GM18861 (cell line): ENCODE data around the gene PAXIP1.

Source experiments
- ATAC-seq: cut with Tn5 transposase; IDR thresholded peaks from one replicate; pipeline ENCODE4 v1.9.1; 2021; ENCODE audit not compliant: unreplicated experiment

PAXIP1 gene

DNA sequence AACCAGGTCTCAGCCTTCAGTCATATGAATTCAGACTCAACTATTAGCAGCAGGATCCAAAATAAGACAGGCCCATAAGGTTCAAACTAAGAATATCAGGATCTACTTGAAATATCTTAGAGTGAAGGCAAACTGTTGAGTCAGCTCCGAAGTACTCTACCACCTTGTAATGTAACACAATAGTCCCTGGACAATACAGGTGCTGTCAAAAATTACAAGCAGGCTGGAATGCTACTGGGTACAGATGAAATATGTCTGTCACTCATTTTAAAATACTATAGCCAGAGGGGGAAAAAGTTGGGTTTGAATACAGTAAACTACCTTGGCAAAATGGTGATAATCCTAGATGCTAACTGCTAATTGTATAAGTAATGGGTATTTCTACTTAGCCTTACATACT, 6.8 kb downstream of the PAXIP1 start:
- no peak for ATAC-seq

- ATAC-seq = no peak
These were observed 7.9 kb downstream of the PAXIP1 start for GRCh38 chr7:154994996-154995395.

- no peak for ATAC-seq
These were observed 11.9 kb downstream of the PAXIP1 start for GRCh38 chr7:154990964-154991540.

DNA sequence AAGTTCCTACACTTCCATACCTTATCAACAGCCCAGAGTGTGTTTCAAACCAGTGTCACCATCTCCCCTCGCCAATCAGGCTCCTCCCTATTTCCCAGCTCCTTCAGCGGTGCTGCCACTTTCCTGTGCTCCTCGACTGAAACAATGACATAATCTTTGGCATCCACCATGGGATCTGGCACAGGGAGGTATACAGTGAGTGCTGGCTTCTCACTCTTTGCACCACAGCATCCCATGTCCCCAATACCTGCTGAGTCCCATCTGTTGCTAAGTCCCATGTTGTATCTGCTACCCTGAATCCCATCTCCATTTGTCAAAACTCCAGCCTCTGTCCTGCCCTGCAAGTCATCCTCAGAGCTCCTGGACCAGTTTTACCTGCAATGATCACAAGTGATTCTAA, 15.4 kb downstream of the PAXIP1 start:
- ATAC-seq = no peak

GRCh38 chr7:154986200-154986945, 16.6 kb downstream of the PAXIP1 start:
- ATAC-seq = no peak

DNA sequence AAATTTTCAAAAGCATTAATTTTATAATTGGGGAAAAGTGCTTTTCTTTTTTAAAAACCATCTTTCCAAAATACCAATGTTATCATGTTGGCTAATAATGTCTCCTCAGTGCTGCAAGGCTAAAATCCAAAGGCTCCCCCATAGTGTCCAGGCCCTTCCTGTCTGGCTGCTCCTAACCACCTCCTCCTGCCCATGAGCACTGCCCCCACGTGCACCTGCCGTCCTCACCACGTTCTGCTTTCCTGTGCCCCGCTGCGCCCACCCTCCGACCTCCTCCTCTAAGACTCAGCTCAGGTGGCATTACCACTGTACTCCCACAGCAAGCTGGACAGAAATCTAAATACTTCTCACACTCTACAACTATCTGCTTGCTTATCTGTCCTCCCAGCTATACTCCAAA, 17.7 kb downstream of the PAXIP1 start:
- ATAC-seq = no peak

GRCh38 chr7:154984601-154985188, 18.2 kb downstream of the PAXIP1 start:
- no peak for ATAC-seq

GRCh38 chr7:154978017-154978416, 24.9 kb downstream of the PAXIP1 start:
- no peak for ATAC-seq

- ATAC-seq = no peak
These were observed 25.7 kb downstream of the PAXIP1 start for GRCh38 chr7:154977250-154977649.

DNA sequence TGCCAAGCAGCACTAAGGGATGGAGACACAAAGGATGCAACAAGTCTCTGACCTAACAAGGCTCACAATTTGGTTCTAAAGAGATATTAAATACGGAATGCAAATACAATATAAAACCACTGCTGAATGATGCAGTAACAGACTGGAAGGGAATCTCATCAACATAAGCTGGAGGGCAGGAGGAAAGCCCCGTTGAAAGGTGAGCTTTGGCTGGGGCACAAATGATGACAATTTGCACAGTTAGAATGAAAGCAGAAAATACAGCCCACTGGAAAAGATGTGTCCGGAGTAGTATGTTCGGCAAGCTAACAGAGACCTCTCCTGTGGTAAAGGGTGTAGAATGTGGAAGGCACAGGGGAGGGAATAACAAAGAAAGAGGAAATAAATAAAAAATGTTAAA, 26.1 kb downstream of the PAXIP1 start:
- no peak for ATAC-seq

GRCh38 chr7:154975984-154976383, 26.9 kb downstream of the PAXIP1 start:
- ATAC-seq = no peak

DNA sequence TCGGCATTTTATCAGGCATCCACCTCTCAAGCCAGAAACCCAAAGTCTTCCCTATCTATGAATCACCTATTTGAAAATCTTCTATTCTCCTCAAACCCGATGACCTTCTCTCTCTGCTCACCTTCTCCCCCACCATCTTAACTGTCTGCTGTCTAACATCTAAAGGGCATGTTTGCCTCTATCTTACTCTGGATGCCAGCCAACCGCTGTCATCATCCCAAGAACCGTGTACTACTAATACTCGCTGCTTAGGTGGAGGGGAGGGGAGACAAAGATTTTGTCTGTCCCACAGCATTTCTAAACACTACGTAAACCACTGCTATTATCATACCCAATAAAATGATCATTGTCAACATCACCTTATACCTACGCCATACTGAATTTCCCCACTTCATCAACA, 29.5 kb downstream of the PAXIP1 start:
- ATAC-seq = no peak

- no peak for ATAC-seq
These were observed 34.5 kb downstream of the PAXIP1 start for GRCh38 chr7:154968336-154969001.

- ATAC-seq = no peak
These were observed 35.4 kb downstream of the PAXIP1 start for GRCh38 chr7:154967401-154967955.

DNA sequence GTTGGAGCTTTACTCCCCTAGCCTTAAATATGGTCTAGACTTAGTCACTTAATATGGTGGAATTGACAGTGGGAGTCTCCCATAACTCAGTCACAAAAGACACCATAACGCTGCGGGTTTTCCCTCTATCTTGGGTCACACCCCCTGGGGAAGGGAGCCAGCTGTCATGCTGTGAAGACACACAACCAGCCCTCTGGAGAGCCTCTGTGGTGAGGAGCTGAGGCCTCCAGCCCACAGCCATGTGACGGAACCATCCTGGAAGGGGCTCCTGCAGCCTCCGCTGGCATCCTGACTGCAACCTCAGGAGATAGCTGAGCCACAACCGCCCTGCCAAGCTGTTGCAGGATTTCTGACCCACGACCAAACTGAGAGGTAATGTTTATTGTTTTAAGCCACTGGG, 37.9 kb downstream of the PAXIP1 start:
- no peak for ATAC-seq

- no peak for ATAC-seq
These were observed 42.7 kb downstream of the PAXIP1 start for GRCh38 chr7:154960063-154960790.

DNA sequence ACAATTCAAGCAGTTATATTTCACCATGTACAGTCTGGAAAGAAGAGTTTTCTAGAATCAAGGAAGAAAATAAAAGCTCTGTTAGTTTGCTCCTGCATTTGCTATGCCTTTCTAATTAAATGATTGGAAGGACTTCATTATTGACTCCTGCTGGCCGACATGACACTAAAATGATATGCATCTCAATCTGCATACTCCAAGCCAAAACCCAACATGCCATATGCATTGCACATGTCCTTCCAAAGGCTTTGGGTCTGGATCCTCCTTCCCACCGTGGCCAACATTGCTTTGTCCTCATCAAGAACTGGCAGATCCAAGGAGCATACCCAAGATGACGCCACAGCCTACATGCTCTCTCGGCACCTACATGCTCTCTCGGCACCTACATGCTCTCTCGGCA, 46.5 kb downstream of the PAXIP1 start:
- ATAC-seq = no peak

- ATAC-seq = no peak
These were observed 49.8 kb downstream of the PAXIP1 start for GRCh38 chr7:154953006-154953684.

DNA sequence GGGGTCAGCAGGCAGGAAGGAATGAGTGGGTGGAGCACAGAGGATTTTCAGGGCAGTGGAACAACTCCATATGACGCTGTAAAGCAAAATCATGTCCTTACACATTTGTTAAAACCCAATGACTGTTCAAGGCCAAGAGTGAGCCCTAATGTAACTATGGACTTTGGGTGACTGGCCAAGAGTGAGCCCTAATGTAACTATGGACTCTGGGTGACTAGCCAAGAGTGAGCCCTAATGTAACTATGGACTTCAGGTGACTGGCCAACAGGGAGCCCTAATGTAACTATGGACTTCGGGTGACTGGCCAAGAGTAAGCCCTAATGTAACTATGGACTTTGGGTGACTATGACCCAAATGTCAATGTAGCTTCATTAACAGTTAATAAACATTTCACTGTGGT, 52.0 kb downstream of the PAXIP1 start:
- ATAC-seq = no peak

DNA sequence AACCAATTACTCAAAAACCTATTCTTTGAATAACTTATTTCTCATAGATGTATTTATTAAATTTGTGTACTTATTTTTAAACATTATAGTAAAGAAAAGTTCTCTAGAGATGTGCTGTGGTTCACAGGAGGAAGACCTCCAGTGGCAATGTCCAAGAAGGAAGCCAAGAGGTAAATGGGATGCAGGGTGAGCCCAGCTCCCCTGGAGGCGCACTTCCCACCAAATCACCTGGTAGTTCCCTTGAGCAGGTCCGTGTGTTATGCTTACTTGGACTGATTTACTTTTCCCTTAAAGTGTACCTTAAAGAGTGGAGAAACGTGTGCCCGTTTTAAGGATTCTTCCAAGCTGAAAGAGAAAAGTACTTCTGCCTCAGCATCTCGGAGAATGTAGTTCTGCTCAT, 55.3 kb downstream of the PAXIP1 start:
- ATAC-seq = no peak
